Spinal cord (tissue), 10 donors: ENCODE measurements around the gene KIF1A. TPM values are rescaled to one million over a fixed set of nuclear protein-coding genes. Genes with fewer than 3 reads are reported as not detected.
"Not testable (repeated sequence)": the region's sequence is repeated elsewhere in the genome, so short reads cannot be mapped to it uniquely, and the experiment has no call there.

Experiments used
- DNase-seq, 6 donors: peaks; one replicate each; pipeline versions ENCODE4 v3.0.0 to v3.0.0-alpha.2; 2013 to 2015; ENCODE audit warnings: low spot score in 6 of 6, low read depth in 4 of 6
- H3K27ac ChIP-seq: one replicate; pipeline ENCODE4 v1.5.1; 2013; ENCODE audit warnings: low read depth, low read length, control low read depth
- H3K27me3 ChIP-seq: one replicate; pipeline ENCODE4 v1.6.1; 2013; ENCODE audit warnings: low read length; ENCODE audit not compliant: control insufficient read depth, insufficient read depth
- H3K36me3 ChIP-seq: one replicate; pipeline ENCODE4 v1.6.1; 2013; ENCODE audit warnings: low read length; ENCODE audit not compliant: control insufficient read depth, insufficient read depth
- H3K4me1 ChIP-seq: one replicate; pipeline ENCODE4 v1.6.1; 2013; ENCODE audit warnings: low read length; ENCODE audit not compliant: control insufficient read depth, insufficient read depth
- H3K4me3 ChIP-seq: one replicate; pipeline ENCODE4 v1.5.1; 2013; ENCODE audit warnings: low read depth, low read length, control low read depth
- H3K9me3 ChIP-seq: one replicate; pipeline ENCODE4 v1.6.1; 2013; ENCODE audit warnings: low read length; ENCODE audit not compliant: control insufficient read depth, insufficient read depth
- WGBS: methylation state at CpG from one replicate; pipeline ENCODE4 v1.1.5; 2013; ENCODE audit warnings: missing lambda C conversion rate; ENCODE audit not compliant: insufficient coverage; 5-methylcytosine and 5-hydroxymethylcytosine counted together
- polyA plus RNA-seq, 2 donors: library from polyadenylated mRNA; unstranded; fragments of 120-200 nt; gene quantifications; one replicate each; pipeline ENCODE4 v1.2.1, GENCODE V29; 2013; ENCODE audit not compliant: insufficient read length in 2 of 2
- total RNA-seq, 2 donors: library from RNA; depleted of rRNA in 1 of 2; stranded (reverse); fragments of 120-200 nt in 1 of 2; fragments of >200 nt in 1 of 2; gene quantifications; one replicate each; pipeline versions ENCODE4 v1.2.3 to v1.2.4, GENCODE V29; 2013 to 2014
- donor health status: healthy.

KIF1A gene
- total and polyA plus RNA-seq, 4 donors, result 125 to 519 (median 317) TPM

DNA sequence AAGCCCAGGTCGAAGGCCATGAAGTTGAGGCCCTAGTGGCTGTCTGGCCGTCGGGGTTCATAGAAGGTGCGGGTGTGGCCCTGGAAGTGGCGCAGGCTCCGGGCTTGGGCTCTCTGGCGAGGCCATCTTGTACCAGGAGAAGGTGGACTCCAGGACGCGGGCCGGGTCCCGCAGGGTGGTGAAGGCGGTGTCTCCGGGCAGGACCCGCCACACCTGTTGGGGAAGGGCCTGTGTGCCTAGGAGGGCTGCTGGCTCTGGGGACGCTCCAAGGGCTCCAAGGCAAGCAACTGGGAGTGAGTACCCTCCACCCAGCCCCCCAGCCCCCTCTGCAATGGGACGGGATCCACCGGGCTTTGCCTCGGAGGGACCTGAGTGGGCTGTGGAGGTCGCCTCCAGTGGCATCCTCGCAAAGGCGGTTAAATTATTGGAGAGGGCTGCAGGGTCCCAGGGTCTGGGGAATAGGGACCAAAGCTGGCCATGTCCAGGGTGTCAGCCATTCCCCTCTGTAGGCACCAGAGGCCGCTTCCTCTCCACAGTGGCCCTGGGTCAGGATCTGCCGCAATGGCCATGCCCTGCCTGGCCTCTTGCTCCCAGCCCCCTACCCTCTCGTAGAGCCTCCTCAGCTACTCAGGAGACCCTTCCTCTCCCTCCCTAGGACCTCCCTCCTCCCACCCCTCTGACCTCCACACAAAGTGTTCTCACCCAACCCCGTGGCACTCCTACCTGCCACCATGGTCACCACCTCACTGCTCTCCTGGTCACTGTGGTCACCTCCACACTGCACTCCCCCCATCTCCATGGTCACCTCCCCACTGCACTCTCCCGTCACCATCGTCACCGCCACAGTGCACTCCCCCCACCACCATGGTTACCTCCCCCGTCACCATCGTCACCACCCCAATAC is 118.0 kb downstream of the KIF1A start:
- no peak for DNase-seq
- no peaks in the 10 kb centered on the region for H3K36me3 ChIP-seq
- H3K27ac ChIP-seq, result no peak overlapping the region
- H3K4me3 ChIP-seq, result no peak overlapping the region
- WGBS, result 91% methylated on average over 27 of the region's 30 CpGs
- no peaks in the 10 kb centered on the region for H3K9me3 ChIP-seq
- no peaks in the 10 kb centered on the region for H3K4me1 ChIP-seq
- no peaks in the 10 kb centered on the region for H3K27me3 ChIP-seq

DNA sequence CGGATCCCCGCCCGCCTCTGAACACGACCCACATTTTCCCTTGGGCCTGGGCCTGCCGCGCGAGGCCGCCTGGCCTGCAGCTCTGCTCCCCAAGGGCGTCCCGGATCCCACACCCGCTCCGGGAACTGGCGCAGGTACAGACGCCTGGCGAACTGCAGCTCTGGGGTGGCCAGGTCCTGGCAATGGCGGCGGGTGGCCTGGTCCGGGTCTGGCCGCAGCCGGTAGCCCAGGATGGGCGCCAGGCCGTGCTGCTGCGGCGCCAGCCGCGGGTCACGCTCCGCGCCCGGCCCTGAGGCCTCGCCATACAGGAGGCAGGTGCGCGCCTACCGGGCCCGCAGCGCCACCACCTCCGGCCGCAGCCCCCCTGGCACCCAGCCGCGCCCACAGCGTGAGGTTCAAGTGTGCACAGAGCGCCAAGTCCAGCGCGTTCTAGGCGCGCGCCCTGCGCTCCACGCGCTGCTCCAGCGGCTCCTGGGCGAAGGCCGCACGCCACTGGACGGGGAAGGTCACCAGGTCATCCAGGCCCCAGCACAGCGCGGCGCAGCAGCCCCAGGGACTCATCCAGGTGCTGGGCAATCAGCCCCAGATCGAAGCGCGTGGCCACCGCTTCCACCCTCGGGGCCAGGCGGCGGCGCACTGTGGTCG is 118.8 kb downstream of the KIF1A start:
- DNase-seq, result no peak
- H3K4me3 ChIP-seq, result no peak overlapping the region
- H3K27me3 ChIP-seq, result no peaks in the 10 kb centered on the region
- no peaks in the 10 kb centered on the region for H3K9me3 ChIP-seq
- H3K36me3 ChIP-seq, result no peaks in the 10 kb centered on the region
- H3K27ac ChIP-seq, result no peak overlapping the region
- no peaks in the 10 kb centered on the region for H3K4me1 ChIP-seq
- WGBS, result 87% methylated on average over 67 of the region's 67 CpGs

DNA sequence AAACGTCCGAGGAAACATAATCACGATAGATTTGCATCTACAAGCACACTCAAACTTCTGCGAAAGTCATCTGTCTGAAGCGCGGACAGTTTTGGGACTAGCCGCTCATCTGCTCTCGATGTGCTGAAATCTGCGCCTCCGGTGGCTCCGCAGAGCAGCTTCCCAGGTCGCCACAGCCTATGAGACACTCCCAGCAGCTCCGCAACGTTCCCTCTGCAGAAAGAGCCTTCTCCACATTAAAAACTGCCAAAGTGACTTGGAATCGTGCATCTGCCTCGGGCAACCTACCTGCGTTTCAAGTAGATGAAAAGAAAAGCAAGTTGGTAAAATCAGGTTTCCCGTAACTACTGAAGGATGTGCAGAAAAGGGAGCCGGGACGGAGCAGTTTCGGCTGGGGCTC is 119.4 kb downstream of the KIF1A start:
- H3K9me3 ChIP-seq, H3K27me3 ChIP-seq, DNase-seq, H3K4me3 ChIP-seq, H3K4me1 ChIP-seq, H3K27ac ChIP-seq, H3K36me3 ChIP-seq: not testable (repeated sequence)
- WGBS, result 79% methylated on average over 14 of the region's 21 CpGs

DNA sequence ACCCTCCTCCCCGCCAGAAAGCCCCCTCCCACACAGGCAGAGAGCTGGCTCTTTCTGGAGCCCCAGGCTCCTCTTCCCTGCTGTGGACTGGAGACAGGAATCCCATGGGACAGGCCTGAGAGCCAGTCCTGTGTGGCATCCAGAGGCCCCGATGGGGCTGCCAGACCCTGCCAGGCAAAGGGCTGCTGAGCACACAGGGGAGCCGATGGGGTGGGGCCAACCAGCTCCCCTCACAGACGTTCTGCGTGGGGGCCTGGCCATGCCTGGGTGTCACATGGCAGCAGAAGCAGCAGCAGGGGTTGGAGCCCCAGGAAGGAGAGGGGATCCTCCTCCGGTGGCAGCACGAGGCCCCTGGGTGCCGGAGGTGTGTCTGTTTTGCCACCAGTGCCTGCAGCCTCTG is 120.2 kb downstream of the KIF1A start:
- H3K36me3 ChIP-seq, H3K27me3 ChIP-seq, H3K4me3 ChIP-seq: not testable (repeated sequence)

DNA sequence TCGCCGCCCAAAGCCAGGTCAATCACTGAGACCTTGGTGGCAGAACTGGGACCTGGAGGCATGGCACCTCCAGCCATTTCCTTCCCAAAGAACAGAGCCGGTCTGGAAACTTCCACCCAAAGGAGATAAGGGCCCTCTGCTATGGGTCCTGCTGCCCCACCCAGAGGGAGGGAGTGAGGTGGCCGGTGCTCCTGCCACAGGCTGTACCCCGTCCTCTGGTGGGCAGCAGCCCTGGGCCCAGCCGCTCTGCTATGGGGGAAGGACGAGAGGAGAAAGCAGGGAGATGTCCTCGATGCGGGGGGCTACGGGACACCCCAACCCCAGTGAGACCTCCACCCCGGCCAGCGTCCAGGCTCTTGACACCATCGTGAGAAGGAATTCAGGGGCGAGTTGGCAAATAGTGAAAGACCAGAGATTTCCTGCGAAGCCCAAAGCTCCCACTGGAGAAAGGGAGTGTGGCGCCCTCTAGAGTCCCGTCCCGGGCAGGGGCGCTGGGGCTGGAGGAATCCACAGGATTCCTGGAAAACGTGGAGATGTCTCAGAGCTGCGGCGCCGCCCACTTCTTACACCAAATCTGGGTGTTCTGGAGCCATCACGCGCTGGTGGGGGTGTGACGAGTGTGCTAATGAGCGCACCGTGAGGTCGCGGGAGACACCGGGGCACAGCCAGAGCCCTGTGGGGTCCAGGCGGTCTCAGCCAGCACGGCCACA is 121.0 kb downstream of the KIF1A start:
- not testable (repeated sequence) for H3K27ac ChIP-seq, H3K9me3 ChIP-seq, DNase-seq, H3K4me3 ChIP-seq, H3K36me3 ChIP-seq, H3K4me1 ChIP-seq, H3K27me3 ChIP-seq
- no CpG with 5 or more reads among the region's 33 CpGs for WGBS

More for the DNA sequence above, 120.2 kb downstream of the KIF1A start:
- H3K9me3 ChIP-seq, H3K27ac ChIP-seq, H3K4me1 ChIP-seq, DNase-seq: not testable (repeated sequence)
- WGBS, result 58% methylated on average over 3 of the region's 8 CpGs

DNA sequence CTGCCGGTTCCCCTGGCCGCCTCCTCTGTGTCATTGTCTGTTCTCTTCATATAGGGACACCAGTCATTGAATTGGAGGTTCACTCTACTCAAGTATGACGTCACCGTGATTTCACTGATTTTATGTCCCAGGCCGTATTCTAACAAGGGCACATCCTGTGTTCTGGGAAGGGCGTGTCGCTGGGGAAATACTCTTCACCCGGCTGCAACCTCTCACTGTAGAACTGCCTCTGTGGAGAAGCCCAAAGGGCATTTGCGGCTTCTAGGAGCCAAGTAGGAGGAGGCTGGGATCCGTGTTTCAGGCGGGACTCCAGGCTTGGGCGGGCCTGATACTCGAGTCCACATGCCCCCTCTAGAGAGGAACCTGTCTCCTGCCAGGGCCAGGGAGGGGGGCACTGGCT is 123.5 kb downstream of the KIF1A start:
- not testable (repeated sequence) for H3K4me1 ChIP-seq, H3K4me3 ChIP-seq, H3K27ac ChIP-seq, H3K9me3 ChIP-seq, H3K27me3 ChIP-seq, DNase-seq, H3K36me3 ChIP-seq
- WGBS, result no CpG with 5 or more reads among the region's 13 CpGs

DNA sequence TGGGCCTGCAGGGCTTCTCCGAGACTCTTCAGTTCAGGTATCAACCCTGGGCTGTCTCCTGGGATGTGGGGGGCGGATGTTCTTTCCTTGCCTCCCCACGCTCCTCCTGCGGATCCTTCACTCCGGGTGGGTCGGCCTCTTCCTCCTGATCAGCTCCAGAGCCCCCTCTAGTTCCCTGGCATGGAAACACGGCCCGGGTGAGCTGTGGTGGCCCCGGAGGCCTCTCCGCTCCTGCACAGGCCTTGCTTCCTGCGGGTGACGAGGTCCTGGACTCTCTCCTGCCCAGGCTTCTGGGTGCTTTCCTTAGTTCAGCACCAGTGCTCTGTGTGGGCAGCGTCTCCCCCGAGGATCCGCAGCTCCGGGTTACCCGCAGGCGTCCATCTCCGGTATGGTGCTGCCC is 124.4 kb downstream of the KIF1A start:
- H3K4me1 ChIP-seq, DNase-seq, H3K4me3 ChIP-seq, H3K27me3 ChIP-seq, H3K9me3 ChIP-seq, H3K36me3 ChIP-seq, H3K27ac ChIP-seq: not testable (repeated sequence)
- no CpG with 5 or more reads among the region's 19 CpGs for WGBS

DNA sequence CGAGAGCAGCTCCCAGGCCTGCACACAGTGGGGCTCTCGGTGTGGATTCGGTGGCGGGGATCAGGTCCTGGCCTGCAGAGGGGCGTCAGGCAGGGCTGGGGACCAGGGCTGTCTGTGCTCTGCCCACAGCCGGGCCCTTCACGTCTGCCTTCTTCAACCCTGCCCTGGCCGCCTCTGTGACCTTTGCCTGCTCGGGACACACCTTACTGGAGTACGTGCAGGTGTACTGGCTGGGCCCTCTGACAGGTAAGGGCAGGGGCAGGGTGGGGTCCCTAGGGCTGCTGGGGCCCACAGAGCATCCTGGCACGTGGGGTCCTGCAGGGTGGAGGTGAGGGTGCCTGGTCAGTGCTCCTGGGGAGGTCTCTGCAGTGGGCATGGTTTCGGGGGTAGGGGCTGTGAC is 125.7 kb downstream of the KIF1A start:
- not testable (repeated sequence) for H3K4me3 ChIP-seq, H3K9me3 ChIP-seq, H3K36me3 ChIP-seq, DNase-seq, H3K27ac ChIP-seq, H3K27me3 ChIP-seq, H3K4me1 ChIP-seq
- WGBS, result no CpG with 5 or more reads among the region's 12 CpGs

DNA sequence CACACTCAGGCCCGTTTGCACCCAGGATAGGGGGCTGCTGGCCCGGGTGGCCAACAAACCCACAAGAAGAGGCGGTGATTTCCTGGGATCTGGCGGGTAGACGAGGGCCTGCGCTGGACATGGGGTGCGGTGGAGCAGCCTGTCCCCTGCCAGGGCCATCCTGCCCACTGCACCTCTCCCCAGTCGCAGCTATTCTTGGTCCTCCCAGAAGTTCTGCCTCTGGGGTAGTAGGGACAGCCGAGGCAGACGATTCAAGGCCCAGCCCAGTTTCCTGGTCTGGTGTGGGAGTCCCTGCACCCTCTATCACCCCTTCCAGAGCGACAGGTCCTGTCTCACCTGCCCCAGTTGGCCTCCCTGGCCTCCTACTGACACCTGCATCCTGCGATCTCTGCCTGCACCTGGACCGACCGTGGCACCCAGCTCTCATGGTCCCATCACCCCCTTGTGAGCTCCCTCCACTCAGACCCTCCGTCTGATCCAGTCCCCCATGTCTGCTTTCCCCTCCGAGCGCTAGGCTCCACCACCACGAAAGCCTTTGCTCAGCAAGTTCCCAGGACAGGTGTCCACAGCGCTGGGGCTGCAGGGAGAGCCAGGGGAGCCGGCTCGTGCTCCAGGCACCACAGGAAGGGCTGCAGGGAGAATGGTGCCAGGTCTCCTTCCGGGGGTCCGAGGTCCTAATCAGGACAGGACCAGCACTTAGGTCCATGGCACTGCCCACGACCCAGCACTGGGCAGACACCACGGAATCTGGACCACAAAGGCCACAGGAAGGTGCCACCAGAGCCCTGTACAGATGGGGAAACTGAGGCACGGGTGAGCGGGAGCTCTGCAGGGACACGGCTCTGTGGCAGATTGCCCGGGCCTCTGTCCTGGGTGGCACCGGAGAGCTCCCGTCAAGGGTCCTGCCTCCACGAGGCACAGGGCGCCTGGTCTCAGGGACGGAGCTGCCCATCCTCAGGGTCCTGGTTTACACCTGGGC is 127.1 kb downstream of the KIF1A start:
- WGBS, result no CpG with 5 or more reads among the region's 34 CpGs
- H3K27me3 ChIP-seq, H3K27ac ChIP-seq, H3K36me3 ChIP-seq, H3K4me1 ChIP-seq, DNase-seq, H3K4me3 ChIP-seq, H3K9me3 ChIP-seq: not testable (repeated sequence)
